Hematopoietic multipotent progenitor cell treated with erythropoietin and hydrocortisone succinate and interleukin-3 and kit ligand, for 15 days (in vitro differentiated cells): ENCODE data around the gene SIT1.

Experiments used
- DNase-seq: peaks from one replicate; pipeline ENCODE4 v3.0.0-alpha.2; 2015; ENCODE audit warnings: low spot score

The SIT1 gene, protein sequence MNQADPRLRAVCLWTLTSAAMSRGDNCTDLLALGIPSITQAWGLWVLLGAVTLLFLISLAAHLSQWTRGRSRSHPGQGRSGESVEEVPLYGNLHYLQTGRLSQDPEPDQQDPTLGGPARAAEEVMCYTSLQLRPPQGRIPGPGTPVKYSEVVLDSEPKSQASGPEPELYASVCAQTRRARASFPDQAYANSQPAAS

DNA sequence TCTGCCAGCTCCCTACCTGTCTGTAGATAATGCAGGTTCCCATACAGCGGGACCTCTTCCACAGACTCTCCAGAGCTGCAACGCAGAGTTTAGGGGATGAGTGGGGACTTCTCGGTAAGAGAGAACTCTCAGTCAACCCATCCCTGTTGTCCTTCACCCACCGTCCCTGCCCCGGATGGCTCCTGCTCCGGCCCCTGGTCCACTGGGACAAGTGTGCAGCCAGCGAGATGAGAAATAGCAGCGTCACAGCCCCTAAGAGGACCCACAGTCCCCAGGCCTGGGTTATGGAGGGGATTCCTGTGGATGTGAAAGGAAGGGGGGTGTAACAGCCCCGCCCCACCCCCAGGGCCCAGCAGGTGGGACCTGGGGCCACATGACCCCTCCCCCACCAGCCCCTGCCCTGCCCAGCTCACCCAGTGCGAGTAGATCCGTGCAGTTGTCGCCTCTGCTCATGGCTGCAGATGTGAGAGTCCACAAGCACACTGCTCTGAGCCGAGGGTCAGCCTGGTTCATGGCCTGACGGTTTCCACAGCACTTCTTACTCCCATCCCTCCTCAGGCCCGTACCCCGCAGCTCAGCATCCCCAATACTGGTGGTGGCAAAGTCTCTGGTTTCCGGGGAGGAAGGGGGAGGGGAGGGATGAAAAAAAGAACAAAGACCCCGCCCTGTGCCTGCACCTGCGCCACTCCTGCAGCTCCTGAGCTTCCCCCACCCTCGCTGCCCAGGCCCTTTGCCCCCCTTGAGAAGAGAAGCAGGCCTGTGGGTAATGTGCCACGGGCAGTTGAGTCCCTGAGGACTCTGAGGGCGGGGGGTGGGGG is at the start of gene SIT1:
Gene SIT1 (minus strand): TSS at position 591 of the 818 bp plus-strand sequence. CDS start 78 bp downstream, at position 513.
- no peak for DNase-seq

DNA sequence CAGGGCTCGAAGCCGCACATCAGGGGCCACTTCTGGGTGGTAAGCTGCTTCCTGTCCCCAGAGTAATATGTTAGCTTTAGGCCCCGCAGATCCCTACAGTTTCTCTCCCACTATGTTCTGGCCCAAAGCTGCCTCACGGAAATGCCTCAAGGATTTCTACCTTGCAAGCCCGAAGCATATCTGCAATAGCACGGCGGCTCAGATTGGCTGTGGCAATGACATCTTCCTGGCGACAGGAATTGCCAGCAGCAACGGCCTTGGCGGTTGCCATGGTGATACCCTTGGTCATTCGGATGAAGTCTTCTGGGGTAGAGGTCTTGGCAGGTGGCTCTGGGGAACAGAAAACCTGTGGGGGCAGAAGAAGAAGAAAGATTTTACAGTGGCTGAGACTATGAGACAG is 49.3 kb upstream of the SIT1 start:
- no peak for DNase-seq

DNA sequence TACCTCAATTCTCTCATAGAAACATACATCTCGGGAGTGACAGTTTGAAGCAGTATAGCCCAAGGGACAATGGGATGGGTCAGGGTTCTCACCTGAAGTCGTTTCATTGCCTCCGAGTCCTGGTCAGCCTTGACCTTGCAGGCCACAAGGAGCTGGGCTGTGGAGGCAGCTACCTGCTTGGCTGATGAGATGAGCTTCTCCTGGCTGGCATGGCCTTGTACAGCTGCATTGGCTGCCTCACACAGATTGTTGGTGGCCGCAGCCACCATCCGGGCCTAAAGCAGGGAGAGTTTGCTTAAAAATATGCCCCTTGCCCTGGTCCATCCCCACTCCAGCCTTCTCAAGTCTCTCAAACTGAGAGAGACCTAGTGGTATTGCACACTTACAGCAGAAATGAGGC is 47.5 kb upstream of the SIT1 start:
- DNase-seq, result no peak

DNA sequence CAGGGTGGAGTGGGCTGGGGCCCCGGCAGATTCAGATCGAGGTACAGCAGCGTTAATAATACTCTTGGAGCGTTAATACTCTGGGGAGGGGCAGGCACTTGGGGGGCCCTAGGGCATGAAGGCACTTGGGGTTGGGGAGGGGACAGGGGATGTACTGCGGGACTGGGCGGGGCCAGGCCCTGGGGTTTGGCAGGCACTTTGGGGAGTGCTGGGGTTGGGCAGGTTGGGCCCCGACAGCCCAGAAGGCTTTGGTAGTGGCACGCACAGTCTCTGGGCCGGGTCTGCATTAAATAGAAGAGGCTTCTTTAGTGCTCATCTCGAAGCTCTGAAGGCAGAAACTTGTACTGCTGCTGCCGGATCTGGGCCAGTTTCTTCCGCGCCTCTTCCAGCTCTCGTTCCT is 46.8 kb upstream of the SIT1 start:
- DNase-seq, result no peak

DNA sequence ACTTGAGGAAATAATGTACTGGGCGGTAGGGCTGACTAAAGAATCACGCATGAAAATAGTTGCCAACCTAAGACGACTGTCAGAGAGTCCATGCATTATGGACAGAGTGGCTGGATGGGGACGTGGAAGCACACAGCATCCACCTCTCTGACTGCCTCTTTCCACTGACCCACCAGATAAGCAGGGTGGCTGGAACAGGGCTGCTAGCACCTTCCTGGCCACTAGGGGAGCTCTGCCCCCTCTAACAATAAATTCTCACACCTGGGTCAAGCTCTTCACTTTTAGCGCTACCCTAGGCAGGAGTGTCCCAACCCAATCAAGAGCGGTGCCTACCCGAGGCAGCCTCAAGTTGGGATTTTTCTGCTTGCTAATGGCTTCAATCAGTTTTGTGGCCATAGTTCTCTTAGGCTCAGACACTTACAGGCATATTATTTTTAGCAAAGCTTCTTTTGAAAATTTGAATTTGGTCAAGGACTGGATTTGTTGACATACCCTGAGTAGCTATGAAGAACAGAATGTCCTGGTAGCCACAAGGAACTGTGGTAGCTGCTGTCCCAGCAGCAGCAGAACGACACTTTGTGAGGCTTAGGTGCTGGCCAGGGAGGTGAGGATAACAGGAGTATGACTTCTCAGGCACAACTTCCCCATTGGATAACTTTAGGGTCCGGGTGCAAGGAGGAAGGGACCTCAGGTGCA is 45.9 kb upstream of the SIT1 start:
- peak; percentile 70 for DNase-seq

DNA sequence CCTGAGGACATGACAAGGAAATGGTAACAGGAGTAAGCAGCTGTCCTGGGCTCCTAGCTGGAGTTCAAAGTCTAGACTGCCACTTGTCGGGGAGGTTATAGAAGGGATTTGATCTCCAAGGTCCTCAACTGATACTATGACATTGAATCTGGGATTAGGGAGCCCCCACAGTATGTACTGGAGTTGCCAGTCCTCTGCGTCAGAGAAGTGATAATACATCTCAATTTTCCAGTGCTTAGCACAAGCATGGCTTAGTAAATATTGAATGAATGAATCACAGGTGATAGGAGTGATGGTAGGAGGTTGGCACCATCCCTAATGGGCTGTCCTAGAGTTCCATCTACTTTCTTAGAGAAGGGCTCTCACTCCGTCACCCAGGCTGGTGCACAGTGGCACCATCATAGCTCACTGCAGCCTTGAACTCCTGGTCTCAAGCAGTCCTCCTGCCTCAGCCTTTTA is 45.2 kb upstream of the SIT1 start:
- no peak for DNase-seq

DNA sequence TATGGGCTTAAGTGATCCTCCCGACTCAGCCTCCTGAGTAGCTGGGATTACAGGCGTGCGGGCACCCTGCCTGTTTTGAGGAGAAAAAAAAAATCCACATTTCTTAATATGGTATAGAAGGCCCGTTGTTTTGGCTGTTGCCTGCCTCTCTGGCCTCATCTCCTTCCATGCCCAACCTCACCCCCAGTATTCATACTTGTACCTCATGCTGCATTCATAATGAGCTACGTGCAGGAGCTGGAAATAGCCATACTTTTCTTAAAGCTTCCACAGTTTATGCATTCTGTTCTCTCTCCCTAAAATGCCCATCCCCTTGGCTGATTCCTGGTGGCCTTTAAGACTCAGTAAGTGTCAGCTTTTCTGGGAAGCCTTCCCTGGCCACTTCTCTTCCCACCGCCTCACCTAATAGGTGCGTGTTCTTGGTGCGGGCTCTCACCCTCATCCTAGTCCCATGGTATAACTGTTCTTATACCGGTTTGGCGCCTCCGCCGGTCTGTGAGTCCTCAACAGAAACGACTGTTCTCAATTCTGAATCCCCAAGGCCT is 41.1 kb upstream of the SIT1 start:
- DNase-seq, result no peak

DNA sequence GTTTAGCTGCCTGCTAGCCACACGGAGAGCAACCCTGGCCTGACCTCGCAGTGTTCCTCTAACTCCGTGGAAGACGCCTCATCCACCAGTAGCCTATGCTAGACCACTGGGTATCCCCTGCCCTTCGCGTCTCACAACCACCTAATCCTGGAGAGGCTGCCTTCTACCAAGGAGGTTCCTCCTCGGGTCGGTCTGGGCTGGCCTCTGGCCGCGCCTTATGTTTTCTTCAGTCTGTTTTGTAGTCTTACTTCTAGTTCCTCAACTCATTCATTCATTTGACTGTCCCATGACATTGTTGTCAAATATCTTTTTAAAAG is 40.6 kb upstream of the SIT1 start:
- no peak for DNase-seq

DNA sequence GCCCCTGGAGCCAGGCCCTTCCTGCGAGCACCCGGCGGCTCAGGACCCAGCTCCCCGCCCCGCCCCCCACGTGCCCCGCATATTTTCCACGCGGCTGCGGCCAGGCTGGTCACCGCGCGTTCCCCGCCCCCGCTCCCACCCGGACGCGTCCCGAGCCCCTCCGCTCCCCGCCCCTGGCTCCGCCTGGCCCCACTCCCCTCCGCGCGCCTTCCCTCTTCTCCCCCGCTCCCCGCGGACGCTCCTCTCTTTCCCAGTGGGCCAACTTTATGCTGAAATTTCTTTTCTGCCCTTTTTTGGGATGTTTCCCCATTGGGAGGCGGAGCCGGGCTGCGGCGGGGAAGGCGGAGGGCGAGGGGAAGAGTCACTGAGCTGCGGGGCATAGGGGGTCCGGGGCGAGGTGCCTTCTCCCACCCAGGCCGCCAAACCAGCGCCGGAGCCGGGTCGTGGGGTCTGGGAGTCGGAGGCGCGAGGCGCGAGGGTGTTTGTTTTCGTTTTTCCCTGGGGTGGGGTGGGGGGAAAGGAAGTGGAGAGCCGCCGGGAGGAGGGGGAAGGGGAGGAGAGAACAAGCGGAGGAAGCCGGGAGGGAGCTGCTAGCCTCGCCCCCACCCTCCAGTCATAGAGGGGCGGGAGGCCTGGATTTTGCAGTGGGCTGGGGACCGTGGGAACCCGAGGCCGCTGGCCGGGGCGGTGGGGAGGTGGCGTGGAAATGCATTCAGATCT is 40.0 kb upstream of the SIT1 start:
- no peak for DNase-seq

DNA sequence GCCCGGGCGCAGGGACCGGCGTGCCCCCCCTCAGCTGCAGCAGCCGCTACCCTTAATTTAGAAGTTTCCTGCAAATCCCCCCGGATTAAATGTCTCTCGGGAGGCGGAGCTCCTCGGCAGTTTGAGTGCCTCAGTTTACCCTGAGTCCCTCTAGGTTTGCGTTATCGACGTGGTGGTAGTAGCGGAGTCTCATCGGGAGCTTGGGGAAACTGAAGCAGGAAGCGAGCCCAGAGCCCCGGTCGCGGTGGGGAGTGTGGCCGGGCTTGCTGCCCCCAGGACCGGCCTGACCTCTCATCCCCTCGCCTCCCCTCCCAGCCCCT is 39.5 kb upstream of the SIT1 start:
- DNase-seq, result no peak

DNA sequence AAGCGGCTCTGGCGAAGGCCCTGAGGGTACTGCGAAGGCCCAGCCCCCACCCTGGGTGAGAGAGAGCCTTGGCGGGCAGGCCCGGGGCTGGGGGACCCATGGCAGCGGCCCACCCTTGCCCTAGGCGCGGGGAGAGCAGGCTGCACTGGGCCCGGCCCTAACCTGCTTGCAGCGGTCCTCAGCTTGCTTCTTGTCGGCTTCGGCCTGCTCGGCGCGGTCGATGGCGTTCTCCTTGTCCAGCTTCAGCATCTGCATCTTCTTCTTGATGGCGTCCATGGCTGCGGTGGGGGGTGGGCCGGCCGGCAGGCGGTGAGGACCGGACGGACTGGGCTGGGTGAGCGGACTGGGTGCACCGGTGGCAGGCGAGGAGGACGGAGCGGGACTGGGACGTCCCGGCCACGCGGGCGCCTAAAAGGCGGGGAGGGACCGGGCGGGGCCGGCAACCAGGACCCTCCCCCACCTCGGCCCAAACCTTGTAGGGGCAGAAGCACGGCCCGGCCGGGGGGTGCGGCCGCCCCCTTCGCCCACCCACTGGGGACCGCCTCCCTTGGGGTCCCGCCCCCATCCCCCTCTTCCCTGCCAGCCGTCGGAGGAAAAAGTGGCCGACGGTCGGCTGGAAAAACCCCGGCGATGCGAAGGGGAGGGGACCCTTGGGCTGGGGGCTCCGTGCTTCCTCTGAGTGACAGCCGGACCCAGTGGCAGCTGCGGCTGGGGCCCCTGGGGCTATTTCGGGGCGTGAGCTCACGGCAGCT is 39.0 kb upstream of the SIT1 start, which contains the start of gene TPM2:
Gene TPM2 (minus strand): TSS at position 384 of the 752 bp plus-strand sequence. CDS start 108 bp downstream, at position 276.
- no peak for DNase-seq

DNA sequence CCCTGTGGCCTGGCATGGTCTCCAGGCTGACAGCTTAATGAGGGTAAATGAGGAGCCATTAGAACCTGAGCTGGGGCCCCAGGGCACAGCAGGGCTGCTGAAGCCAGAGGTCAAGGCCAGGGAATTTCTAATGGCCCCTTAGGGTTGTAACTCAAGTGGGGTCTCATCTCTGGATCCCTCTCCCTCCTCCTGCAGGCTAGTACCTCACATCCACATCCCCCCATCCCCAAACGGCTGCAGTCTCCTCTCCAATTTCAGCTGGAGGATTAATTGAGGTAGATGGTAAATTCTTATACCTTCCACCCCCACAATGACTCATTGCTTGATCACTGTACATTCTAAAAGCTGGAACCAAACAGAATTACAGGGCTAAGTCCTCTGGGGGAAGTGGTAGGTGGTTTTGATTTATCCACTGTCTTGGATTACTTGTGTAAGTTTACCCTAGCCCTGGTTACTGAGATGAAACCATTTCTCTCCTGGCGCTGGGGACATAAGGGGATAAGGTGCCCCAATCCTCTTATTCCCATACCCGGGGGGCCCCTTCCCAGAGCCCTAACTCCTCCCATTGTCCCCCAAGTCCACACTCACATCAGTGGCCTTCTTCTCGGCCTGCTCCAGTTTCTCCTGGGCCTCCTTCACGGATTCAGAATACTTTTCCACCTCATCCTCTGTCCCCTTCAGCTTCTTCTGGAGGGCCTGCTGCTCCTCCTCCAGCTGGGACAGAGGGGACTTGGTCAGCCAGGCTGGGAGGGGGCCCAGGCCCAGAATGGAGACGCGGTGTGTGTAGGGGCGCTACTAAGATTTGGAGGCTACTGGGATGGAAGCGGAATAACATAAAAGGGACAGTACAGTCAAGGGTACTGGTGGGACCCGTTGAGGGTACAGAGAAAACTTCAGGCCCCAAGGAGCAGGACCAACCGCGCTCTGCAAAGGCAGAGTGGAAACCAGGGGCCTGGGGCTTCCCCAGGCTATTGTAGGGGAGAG is 38.1 kb upstream of the SIT1 start:
- DNase-seq, result no peak

DNA sequence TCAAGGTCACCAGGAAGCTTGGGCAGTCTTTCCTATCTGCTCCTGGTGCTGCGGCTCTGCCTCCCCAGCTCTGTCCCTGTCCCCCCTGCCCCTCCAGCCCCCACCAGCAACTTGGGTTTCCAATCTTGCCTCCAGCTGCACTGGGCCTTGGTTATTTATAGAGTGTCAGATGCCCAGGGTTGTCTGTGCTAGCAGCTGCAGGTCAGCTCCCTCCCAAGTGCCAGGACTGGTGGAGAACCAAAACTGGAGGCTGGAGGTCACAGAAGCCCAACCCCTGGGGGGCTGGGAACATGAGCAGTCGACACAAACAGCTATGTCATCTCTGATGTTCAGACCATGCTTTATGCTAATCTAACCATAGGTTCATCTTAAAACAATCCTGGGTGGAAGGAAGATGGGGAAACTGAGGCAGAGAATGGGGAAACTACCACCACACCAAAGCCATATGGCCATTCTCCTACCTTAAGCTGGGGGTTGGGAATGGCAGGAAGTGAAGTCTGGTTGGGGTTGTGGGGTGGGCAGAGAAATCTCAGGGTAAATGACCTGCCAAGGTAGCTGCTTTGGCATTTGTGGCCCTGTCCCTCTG is 37.3 kb upstream of the SIT1 start:
- DNase-seq, result no peak

DNA sequence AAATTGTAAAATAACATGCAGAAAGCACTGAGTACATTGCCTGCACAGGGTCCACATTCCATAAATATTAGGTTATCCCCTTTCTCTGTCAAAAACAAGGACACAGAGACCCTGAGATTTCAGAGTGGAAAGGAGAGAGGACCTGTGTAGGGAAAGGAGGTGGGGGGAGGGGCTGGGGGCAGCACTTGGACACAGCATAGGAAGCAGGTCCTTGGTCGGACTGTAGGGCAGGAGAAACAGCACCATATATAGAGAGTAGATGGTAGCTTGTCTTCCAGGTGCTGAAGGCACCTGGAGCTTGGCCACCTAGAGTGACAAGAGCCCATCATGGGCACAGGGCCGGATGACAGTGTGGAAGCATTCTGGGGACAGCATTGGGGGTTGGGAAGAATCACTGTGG is 36.6 kb upstream of the SIT1 start:
- DNase-seq, result no peak

DNA sequence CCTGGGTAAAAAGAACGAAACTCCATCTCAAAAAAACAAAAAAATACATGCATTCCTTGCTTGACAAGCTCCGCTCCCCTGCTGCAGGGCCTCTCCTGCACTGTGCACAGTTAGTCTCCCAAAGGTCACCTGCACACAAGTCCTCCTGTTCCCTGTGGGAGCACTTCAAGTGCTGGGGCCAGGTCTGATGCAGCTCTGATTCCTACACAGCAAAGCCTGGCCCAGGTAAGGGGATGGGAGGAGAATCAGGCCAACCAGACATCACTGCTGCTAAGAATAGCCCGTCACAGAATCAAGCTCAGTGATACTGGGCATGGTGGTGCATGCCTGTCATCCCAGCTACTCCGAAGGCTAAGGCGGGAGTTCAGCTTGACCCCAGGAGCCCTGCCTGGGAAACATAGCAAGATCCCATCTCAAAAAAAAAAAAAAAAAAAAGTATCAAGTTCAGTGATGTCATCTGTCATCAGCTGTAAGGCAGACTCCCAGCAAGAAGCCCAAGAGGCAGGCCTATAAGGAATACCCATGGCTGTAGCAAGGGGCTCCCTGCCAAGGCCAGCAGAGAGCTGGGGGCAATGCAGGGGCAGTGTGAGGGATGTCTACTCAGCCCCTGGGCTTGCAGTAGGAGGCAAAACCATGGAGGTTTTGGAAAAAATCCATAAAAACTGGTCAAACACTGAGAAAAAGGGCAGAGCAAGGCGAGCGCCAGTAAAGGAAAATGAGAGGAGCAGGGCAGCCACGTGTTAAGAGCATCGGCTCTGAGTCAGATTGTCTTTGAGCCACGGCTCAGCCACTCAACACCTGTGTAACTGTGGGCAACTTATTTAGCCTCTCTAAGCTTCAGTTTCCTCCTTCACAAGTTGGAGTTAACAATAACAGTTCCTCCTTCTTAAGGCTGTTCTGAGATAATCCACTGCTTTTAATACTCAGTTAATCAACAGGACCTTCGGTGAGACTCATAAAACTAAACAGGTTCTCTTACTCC is 35.8 kb upstream of the SIT1 start:
- DNase-seq, result no peak

DNA sequence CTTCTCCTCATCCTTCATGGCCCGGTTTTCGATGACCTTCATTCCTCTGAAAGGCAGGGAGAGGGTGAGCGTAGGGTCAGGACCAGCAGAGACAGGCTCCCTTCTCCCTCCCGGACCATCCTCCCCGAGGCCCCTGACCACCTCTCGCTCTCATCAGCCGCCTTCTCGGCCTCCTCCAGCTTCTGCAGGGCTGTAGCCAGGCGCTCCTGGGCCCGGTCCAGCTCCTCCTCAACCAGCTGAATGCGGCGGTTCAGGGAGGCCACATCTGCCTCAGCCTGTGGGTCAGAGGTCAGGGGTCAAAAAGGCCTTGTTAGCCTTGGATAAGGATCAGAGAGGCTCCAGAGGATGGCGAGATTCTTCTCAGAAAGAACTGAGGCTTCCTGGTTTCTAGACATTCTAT is 34.8 kb upstream of the SIT1 start:
- no peak for DNase-seq

DNA sequence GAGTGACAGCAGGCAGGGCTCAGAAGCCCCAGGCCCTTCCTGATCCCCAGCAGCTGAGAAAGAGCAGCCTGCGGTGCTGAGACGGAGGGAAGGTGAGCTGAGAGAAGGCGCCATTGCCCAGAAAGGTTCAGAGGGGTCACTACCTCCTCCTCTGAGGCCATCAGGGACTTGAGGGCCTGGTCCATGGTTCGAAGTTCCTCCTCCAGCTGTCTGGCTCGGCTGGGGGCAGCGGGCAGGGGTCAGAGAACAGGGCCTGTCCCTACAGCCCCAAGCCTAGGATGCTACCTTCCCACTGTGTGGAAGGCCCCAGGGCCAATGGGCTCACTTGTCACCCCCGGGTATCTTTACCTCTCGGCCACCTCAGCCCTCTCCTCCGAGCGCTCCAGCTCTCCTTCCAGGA is 34.2 kb upstream of the SIT1 start:
- DNase-seq, result no peak

DNA sequence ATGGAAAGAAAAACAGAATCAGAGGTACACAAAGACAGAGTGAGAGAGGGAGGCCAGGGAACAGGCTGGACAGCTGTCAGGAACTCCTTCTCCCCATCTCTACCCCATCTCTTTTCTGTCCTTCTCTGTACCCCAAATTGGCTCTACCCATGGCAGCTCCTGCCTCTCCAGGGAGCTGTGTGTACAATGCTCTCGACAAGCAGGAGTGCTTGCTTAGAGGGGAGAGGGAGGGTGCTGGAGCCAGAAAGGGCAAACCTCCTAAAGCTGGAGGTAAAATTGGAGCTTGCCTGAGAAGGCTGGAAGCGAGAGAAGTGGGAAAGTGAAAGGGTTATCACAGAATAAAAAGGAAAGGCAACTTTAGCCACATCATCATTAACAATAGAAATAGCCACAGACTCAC is 32.6 kb upstream of the SIT1 start:
- no peak for DNase-seq
